ENCODE results near the gene ITGA2.
A peak's percentile ranks its signal among the peaks of the same experiment; 100 is the strongest.

The ITGA2 gene

GRCh38 chr5:52981507-52981906, 7.6 kb upstream of the ITGA2 start:
- Histone ChIP-seq H4K12ac (ENCODE audit: low read depth, low read length) (no peak overlapping the region), H3K9ac (ENCODE audit: low read length) (no peak overlapping the region), H3K23ac (ENCODE audit: low read length) (no peak overlapping the region), H3K9me3 (ENCODE audit: insufficient read depth, low read depth, low read length) (peaks cover 12% of the 10 kb centered on the region), H3K14ac (ENCODE audit: low read length) (no peak overlapping the region), H4K8ac (ENCODE audit: low read depth, low read length) (no peak overlapping the region), H3K79me2 (ENCODE audit: control insufficient read depth, insufficient read depth, low read length, poor library complexity) (no peaks in the 10 kb centered on the region), H3K4me3 (ENCODE audit: low read depth, low read length) (no peak overlapping the region), H4K91ac (ENCODE audit: low read depth, low read length) (no peak overlapping the region), H2BK120ac (ENCODE audit: insufficient read depth, low read length, poor library complexity) (no peak overlapping the region), H2BK12ac (ENCODE audit: low read length) (no peak overlapping the region), H2AFZ (ENCODE audit: insufficient read depth, low read length, poor library complexity) (no peak overlapping the region), H3K27me3 (ENCODE audit: insufficient read depth, low read length) (no peaks in the 10 kb centered on the region), H3K4me1 (ENCODE audit: control insufficient read depth in 1 of 2, insufficient read depth in 2 of 2, low read length in 2 of 2) (no peaks in the 10 kb centered on the region), H3K36me3 (ENCODE audit: control insufficient read depth in 1 of 2, insufficient read depth in 2 of 2, low read length in 2 of 2) (no peaks in the 10 kb centered on the region), H3K79me1 (ENCODE audit: low read length) (no peaks in the 10 kb centered on the region), H2BK5ac (ENCODE audit: low read depth, low read length, poor library complexity) (no peak overlapping the region), H3K18ac (ENCODE audit: low read length) (no peak overlapping the region), H3K4me2 (ENCODE audit: low read length) (no peak overlapping the region), H3K27ac (ENCODE audit: low read depth, low read length) (no peak overlapping the region), H3K4ac (ENCODE audit: low read depth, low read length) (no peak overlapping the region), H2AK5ac (ENCODE audit: low read length) (no peak overlapping the region)
- no peak for DNase-seq
- no CpG with 5 or more reads among the region's 4 CpGs for WGBS (ENCODE audit: extremely low coverage, insufficient coverage, insufficient read length)

DNA sequence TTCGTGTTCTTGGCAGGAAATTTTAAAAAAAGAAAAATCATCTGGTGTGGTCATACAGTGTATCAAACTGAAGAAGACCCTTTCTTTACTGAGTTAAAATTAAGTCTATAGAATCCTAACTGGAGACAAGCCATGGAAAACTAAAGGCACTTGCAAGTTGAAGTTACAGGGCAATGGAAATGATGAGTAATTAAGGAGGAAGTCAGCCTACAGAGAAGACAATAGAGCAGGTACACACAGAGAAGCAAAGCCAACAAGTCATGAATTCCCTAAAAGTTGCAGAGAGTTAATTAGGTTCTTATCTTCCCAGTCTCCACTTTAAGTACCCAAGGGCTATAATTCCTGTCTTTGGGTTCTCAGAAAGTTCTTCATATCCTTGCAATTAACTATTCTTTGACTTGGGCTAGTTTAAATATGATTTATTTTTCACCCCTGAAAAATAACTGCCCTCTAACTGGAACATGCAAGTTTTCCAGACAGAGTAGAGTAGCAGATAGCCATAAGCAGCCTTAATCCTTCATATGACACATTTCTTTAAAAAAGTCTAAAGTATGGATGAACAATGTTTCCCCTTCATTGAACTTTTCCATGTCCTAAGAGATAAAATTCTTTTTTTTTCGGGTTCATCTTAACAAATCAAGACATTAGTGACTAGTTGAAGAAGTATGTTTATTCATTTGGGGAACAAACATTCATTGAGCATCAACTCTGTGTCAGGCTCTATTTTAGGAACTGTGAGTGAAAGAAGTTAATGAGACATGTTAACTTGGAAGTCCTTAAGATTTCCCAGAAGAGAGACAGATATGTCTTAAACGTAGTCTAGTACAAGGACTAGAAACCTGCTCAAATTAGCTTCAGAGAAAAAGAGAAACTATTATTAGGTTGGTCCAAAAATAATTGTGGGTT, 5.2 kb upstream of the ITGA2 start:
- Histone ChIP-seq H2BK120ac (ENCODE audit: insufficient read depth, low read length, poor library complexity) (no peak overlapping the region), H3K4me1 (ENCODE audit: control insufficient read depth in 1 of 2, insufficient read depth in 2 of 2, low read length in 2 of 2) (peaks cover 3 to 5% of the 10 kb centered on the region in 2 experiments), H3K9me3 (ENCODE audit: insufficient read depth, low read depth, low read length) (peaks cover 2% of the 10 kb centered on the region), H2AK5ac (ENCODE audit: low read length) (no peak overlapping the region), H3K27ac (ENCODE audit: low read depth, low read length) (no peak overlapping the region), H3K18ac (ENCODE audit: low read length) (no peak overlapping the region), H4K91ac (ENCODE audit: low read depth, low read length) (no peak overlapping the region), H3K79me1 (ENCODE audit: low read length) (peaks cover 3% of the 10 kb centered on the region), H3K4me3 (ENCODE audit: low read depth, low read length) (no peak overlapping the region), H3K27me3 (ENCODE audit: insufficient read depth, low read length) (no peaks in the 10 kb centered on the region), H3K4me2 (ENCODE audit: low read length) (no peak overlapping the region), H4K12ac (ENCODE audit: low read depth, low read length) (no peak overlapping the region), H3K4ac (ENCODE audit: low read depth, low read length) (no peak overlapping the region), H3K36me3 (ENCODE audit: control insufficient read depth in 1 of 2, insufficient read depth in 2 of 2, low read length in 2 of 2) (no peaks in the 10 kb centered on the region), H3K79me2 (ENCODE audit: control insufficient read depth, insufficient read depth, low read length, poor library complexity) (peaks cover 3% of the 10 kb centered on the region), H4K8ac (ENCODE audit: low read depth, low read length) (no peak overlapping the region), H2BK12ac (ENCODE audit: low read length) (no peak overlapping the region), H3K23ac (ENCODE audit: low read length) (no peak overlapping the region), H2AFZ (ENCODE audit: insufficient read depth, low read length, poor library complexity) (no peak overlapping the region), H3K9ac (ENCODE audit: low read length) (no peak overlapping the region), H3K14ac (ENCODE audit: low read length) (no peak overlapping the region), H2BK5ac (ENCODE audit: low read depth, low read length, poor library complexity) (no peak overlapping the region)
- DNase-seq: no peak
- no CpG with 5 or more reads among the region's 3 CpGs for WGBS (ENCODE audit: extremely low coverage, insufficient coverage, insufficient read length)

GRCh38 chr5:52985306-52985705, 3.8 kb upstream of the ITGA2 start:
- no peak overlapping the region for H3K27ac ChIP-seq (ENCODE audit: low read depth, low read length)
- H3K4me1 ChIP-seq (ENCODE audit: control insufficient read depth in 1 of 2, insufficient read depth in 2 of 2, low read length in 2 of 2): peaks cover 3 to 10% of the 10 kb centered on the region in 2 experiments
- no peak overlapping the region for H3K18ac ChIP-seq (ENCODE audit: low read length)
- H3K4me3 ChIP-seq (ENCODE audit: low read depth, low read length): no peak overlapping the region
- no peak overlapping the region for H2AK5ac ChIP-seq (ENCODE audit: low read length)
- H3K36me3 ChIP-seq (ENCODE audit: control insufficient read depth in 1 of 2, insufficient read depth in 2 of 2, low read length in 2 of 2): no peaks in the 10 kb centered on the region
- H3K79me2 ChIP-seq (ENCODE audit: control insufficient read depth, insufficient read depth, low read length, poor library complexity): peaks cover 3% of the 10 kb centered on the region
- peak overlapping the region; percentile 13 for H4K91ac ChIP-seq (ENCODE audit: low read depth, low read length)
- H2BK12ac ChIP-seq (ENCODE audit: low read length): no peak overlapping the region
- peaks cover 2% of the 10 kb centered on the region for H3K9me3 ChIP-seq (ENCODE audit: insufficient read depth, low read depth, low read length)
- no peak overlapping the region for H2BK5ac ChIP-seq (ENCODE audit: low read depth, low read length, poor library complexity)
- H3K9ac ChIP-seq (ENCODE audit: low read length): no peak overlapping the region
- no peak for DNase-seq
- peaks cover 4% of the 10 kb centered on the region for H3K79me1 ChIP-seq (ENCODE audit: low read length)
- WGBS (ENCODE audit: extremely low coverage, insufficient coverage, insufficient read length): no CpG with 5 or more reads among the region's 3 CpGs
- H3K4ac ChIP-seq (ENCODE audit: low read depth, low read length): no peak overlapping the region
- no peak overlapping the region for H4K8ac ChIP-seq (ENCODE audit: low read depth, low read length)
- H3K14ac ChIP-seq (ENCODE audit: low read length): no peak overlapping the region
- H4K12ac ChIP-seq (ENCODE audit: low read depth, low read length): no peak overlapping the region
- no peak overlapping the region for H3K4me2 ChIP-seq (ENCODE audit: low read length)
- no peak overlapping the region for H3K23ac ChIP-seq (ENCODE audit: low read length)
- no peak overlapping the region for H2BK120ac ChIP-seq (ENCODE audit: insufficient read depth, low read length, poor library complexity)
- no peak overlapping the region for H2AFZ ChIP-seq (ENCODE audit: insufficient read depth, low read length, poor library complexity)
- no peaks in the 10 kb centered on the region for H3K27me3 ChIP-seq (ENCODE audit: insufficient read depth, low read length)

GRCh38 chr5:52987711-52988331, 1.3 kb upstream of the ITGA2 start:
- Histone ChIP-seq H3K9me3 (ENCODE audit: insufficient read depth, low read depth, low read length) (peaks cover 2% of the 10 kb centered on the region), H3K36me3 (ENCODE audit: control insufficient read depth in 1 of 2, insufficient read depth in 2 of 2, low read length in 2 of 2) (no peaks in the 10 kb centered on the region), H3K4me1 (ENCODE audit: control insufficient read depth in 1 of 2, insufficient read depth in 2 of 2, low read length in 2 of 2) (peaks cover 3 to 10% of the 10 kb centered on the region in 2 experiments), H2AK5ac (ENCODE audit: low read length) (no peak overlapping the region), H2AFZ (ENCODE audit: insufficient read depth, low read length, poor library complexity) (no peak overlapping the region), H3K14ac (ENCODE audit: low read length) (no peak overlapping the region), H4K91ac (ENCODE audit: low read depth, low read length) (no peak overlapping the region), H3K4me2 (ENCODE audit: low read length) (no peak overlapping the region), H3K4me3 (ENCODE audit: low read depth, low read length) (no peak overlapping the region), H3K9ac (ENCODE audit: low read length) (no peak overlapping the region), H3K4ac (ENCODE audit: low read depth, low read length) (no peak overlapping the region), H4K8ac (ENCODE audit: low read depth, low read length) (no peak overlapping the region), H3K79me1 (ENCODE audit: low read length) (peaks cover 4% of the 10 kb centered on the region), H3K18ac (ENCODE audit: low read length) (no peak overlapping the region), H2BK5ac (ENCODE audit: low read depth, low read length, poor library complexity) (no peak overlapping the region), H2BK120ac (ENCODE audit: insufficient read depth, low read length, poor library complexity) (no peak overlapping the region), H3K23ac (ENCODE audit: low read length) (no peak overlapping the region), H3K27ac (ENCODE audit: low read depth, low read length) (peak overlapping the region; percentile 62), H3K79me2 (ENCODE audit: control insufficient read depth, insufficient read depth, low read length, poor library complexity) (peaks cover 3% of the 10 kb centered on the region), H4K12ac (ENCODE audit: low read depth, low read length) (no peak overlapping the region), H2BK12ac (ENCODE audit: low read length) (no peak overlapping the region), H3K27me3 (ENCODE audit: insufficient read depth, low read length) (no peaks in the 10 kb centered on the region)
- DNase-seq: peak; percentile 90 to 97
- no CpG with 5 or more reads among the region's 4 CpGs for WGBS (ENCODE audit: extremely low coverage, insufficient coverage, insufficient read length)
